T-helper 9 cell (primary cell): ENCODE measurements around the gene SHC2.
"Not testable (repeated sequence)": the region's sequence is repeated elsewhere in the genome, so short reads cannot be mapped to it uniquely, and the experiment has no call there.

Experiments used
- DNase-seq: peaks from one replicate; pipeline ENCODE4 v3.0.0-alpha.2; 2020

Gene SHC2

GRCh38 chr19:387777-388176 is 73.1 kb downstream of the SHC2 start:
- DNase-seq = no peak

DNA sequence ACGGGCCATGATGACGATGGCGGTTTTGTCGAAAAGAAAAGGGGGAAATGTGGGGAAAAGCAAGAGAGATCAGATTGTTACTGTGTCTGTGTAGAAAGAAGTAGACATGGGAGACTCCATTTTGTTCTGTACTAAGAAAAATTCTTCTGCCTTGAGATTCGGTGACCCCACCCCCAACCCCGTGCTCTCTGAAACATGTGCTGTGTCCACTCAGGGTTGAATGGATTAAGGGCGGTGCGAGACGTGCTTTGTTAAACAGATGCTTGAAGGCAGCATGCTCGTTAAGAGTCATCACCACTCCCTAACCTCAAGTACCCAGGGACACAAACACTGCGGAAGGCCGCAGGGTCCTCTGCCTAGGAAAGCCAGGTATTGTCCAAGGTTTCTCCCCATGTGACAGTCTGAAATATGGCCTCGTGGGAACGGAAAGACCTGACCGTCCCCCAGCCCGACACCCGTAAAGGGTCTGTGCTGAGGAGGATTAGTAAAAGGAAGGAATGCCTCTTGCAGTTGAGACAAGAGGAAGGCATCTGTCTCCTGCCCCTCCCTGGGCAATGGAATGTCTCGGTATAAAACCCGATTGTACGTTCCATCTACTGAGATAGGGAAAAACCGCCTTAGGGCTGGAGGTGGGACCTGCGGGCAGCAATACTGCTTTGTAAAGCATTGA is 74.1 kb downstream of the SHC2 start:
- DNase-seq = not testable (repeated sequence)

GRCh38 chr19:386189-386588 is 74.6 kb downstream of the SHC2 start:
- not testable (repeated sequence) for DNase-seq

DNA sequence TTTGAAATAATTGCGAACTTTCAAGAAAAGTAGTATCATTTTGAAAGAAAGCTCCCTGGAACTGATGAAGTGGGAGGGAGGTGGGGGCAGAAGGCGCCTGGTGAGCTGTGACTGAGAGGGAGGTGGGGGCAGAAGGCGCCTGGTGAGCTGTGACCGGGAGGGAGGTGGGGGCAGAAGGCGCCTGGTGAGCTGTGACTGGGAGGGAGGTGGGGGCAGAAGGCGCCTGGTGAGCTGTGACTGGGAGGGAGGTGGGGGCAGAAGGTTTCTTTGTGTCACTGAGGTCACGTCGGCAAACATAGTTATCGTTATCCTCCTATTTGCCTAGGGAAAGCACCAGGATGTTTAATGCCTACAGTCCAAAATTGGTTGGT is 76.0 kb downstream of the SHC2 start:
- no peak for DNase-seq

DNA sequence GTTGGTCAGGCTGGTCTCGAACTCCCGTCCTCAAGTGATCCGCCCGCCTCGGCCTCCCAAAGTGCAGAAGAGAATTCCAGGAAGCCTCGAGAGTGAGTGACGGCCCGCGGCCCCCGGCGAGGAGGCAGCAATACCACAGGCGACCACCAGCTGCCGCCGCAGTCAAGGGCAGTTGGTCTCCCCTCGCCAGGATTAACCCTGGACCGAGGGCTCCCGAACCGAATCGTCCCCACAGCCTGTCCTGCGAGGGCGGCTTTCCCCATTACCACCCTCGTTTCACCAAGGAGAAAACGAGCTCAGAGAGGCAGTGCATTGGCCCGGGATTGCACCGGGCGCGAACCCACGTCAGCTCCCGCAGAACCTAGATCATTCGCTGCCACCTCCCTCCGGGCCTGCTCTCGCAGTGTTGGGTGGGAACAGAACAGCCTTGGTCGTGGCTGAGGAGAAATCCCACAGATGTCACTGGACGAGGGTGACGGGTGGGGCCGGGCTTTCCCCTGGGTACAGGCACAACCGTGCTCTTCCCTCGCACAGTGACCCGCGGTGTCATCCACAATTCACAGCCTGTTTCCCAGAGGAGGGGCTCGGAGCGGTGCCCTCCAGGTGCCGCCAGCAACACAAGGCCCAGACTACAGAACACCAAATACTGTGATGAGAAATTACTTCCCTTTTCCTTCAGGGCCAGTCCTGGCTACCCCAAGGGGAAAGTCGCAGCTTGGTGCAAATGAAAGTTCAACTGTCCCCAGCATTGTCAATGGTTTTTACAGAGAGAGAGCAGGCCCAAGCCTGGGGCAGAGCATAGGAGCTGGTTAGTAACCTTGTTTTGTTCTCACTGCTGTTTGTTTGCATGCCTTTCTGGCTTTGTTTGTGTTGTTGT is 76.7 kb downstream of the SHC2 start:
- DNase-seq = no peak

GRCh38 chr19:383040-383439 is 77.8 kb downstream of the SHC2 start:
- no peak for DNase-seq

DNA sequence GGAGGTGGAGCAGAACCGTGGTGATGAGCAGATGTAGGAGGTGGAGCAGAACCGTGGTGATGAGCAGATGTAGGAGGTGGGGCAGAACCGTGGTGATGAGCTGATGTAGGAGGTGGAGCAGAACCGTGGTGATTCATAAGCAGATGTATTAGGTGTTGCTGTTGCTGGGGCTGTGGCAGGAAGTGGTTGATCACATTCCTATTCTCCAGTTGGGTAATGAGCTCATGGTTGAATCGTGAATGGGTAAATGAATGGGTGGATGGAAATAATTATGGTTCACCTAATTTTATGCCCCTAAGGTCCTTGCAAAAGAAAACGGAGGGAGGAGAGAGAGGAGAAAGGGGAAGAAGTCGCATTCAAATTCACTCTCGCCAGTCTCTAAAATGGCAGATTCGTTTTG is 78.3 kb downstream of the SHC2 start:
- DNase-seq = not testable (repeated sequence)

DNA sequence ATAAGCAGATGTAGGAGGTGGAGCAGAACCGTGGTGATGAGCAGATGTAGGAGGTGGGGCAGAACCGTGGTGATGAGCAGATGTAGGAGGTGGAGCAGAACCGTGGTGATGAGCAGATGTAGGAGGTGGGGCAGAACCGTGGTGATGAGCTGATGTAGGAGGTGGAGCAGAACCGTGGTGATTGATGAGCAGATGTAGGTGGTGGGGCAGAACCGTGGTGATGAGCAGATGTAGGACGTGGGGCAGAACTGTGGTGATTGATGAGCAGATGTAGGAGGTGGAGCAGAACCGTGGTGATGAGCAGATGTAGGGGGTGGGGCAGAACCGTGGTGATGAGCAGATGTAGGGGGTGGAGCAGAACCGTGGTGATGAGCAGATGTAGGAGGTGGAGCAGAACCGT is 78.9 kb downstream of the SHC2 start:
- not testable (repeated sequence) for DNase-seq

DNA sequence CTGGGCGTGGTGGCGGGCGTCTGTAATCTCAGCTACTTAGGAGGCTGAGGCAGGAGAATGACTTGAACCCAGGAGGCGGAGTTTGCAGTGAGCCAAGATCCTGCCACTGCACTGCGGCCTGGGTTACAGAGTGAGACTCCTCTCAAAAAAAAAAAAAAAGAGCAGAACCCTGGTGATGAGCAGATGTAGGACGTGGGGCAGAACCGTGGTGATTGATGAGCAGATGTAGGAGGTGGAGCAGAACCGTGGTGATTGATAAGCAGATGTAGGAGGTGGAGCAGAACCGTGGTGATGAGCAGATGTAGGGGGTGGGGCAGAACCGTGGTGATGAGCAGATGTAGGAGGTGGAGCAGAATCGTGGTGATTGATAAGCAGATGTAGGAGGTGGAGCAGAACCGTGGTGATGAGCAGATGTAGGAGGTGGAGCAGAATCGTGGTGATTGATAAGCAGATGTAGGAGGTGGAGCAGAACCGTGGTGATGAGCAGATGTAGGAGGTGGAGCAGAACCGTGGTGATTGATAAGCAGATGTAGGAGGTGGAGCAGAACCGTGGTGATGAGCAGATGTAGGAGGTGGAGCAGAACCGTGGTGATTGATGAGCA is 80.1 kb downstream of the SHC2 start:
- DNase-seq = not testable (repeated sequence)

GRCh38 chr19:379796-380195 is 81.0 kb downstream of the SHC2 start:
- DNase-seq = no peak

GRCh38 chr19:378706-379105 is 82.1 kb downstream of the SHC2 start:
- no peak for DNase-seq

DNA sequence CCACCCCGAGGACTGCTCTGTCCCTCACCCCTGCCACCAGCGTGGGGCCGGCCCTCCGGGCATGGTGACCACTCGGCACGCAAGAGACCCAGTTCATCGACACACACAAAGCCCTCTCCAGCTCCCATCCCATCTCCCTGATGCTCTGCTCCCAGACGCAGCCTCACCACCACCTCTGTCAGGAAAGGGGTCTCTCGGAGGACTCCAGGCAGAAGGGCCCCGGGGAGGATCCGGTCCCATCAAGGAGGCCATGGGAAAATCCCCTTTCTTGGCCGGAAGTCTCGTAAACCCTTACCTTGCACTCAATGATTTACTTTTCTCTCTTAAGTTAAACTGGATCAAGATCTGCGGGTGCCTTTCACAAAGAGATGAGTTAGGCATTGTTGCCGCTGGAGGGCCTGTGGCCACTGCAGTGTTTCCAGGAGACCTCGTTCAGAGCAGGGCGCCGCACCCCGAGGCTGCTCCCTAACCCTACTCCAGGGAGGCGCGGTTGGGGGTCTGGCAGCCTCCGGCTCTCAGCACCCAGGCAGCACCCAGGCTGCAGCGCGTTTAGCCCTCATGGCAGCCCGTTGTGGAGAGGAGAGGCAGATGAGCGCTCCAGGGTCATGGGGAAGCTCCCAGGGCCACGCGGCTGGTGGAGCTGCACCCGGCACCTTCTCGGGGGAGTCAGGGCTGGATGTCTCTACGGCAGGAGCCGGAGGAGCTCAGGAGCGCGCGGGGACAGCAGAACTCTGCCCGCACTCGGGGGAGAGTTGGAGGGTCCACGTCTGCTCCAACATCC is 82.8 kb downstream of the SHC2 start:
- no peak for DNase-seq

GRCh38 chr19:376111-376470 is 84.7 kb downstream of the SHC2 start:
- no peak for DNase-seq

- no peak for DNase-seq
Measured at GRCh38 chr19:375395-376110, 85.3 kb downstream of the SHC2 start.

DNA sequence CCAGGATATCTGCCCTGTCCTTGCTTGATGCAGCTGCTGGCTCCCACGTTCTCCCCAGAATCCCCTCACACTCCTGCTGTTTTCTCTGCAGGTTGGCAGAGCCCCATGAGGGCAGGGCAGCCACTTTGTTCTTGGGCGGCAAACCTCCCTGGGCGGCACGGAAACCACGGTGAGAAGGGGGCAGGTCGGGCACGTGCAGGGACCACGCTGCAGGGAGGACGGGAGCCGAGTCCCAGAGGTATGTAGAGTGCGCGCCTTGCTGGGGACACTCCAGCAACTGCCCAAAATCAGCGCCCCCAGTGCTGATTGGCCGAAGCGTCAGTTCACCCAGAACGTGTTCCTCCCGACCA is 86.0 kb downstream of the SHC2 start:
- no peak for DNase-seq

- DNase-seq = no peak
Measured at GRCh38 chr19:374183-374885, 86.5 kb downstream of the SHC2 start.

GRCh38 chr19:373391-374182 is 87.2 kb downstream of the SHC2 start:
- no peak for DNase-seq

- no peak for DNase-seq
Measured at GRCh38 chr19:372306-372890, 88.4 kb downstream of the SHC2 start.

DNA sequence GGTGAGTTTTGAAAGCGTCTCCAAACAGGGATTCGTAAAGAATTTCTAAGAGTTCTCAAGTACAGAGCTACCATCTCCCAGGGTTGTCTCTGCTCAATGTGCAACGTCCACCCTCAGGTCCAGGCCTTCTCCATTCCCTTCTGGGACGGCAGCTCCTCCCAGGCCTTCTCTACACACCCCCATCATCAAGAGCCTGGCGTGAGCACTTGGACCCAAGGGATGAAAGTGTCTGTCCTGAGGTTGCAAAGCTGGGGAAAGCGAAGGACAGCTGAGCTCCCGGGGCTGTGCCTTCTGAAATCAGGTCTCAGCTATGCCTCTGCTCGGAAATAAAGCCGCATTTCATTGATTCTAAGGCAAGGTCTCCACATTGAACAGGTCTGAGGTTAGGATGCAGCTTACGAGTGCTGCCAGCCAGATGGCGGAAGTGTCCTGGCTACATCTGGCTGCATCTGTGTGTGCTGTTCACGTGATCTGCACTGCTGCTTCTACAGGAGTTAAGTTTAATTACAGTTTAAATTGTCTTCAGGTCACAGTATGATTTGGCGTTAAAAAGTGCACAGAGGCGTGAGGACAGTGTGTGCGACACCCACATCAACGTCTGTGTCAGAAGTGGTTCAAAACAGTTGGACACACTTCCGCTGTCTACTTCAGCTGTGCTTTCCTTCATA is 89.2 kb downstream of the SHC2 start:
- DNase-seq = no peak
